Stimulated activated CD4-positive, alpha-beta T cell treated with anti-CD3 and anti-CD28 coated beads, TNF-alpha, amount 100 ng/mL, for 1 hour (primary cell): ENCODE measurements around the gene POLQ.
"Not testable (repeated sequence)": the region's sequence is repeated elsewhere in the genome, so short reads cannot be mapped to it uniquely, and the experiment has no call there.

Experiments used
- DNase-seq, 3 donors: peaks; one replicate each; pipeline ENCODE4 v3.0.0-alpha.2; 2020; ENCODE audit warnings: low read depth in 3 of 3, low spot score in 1 of 3

Gene POLQ

DNA sequence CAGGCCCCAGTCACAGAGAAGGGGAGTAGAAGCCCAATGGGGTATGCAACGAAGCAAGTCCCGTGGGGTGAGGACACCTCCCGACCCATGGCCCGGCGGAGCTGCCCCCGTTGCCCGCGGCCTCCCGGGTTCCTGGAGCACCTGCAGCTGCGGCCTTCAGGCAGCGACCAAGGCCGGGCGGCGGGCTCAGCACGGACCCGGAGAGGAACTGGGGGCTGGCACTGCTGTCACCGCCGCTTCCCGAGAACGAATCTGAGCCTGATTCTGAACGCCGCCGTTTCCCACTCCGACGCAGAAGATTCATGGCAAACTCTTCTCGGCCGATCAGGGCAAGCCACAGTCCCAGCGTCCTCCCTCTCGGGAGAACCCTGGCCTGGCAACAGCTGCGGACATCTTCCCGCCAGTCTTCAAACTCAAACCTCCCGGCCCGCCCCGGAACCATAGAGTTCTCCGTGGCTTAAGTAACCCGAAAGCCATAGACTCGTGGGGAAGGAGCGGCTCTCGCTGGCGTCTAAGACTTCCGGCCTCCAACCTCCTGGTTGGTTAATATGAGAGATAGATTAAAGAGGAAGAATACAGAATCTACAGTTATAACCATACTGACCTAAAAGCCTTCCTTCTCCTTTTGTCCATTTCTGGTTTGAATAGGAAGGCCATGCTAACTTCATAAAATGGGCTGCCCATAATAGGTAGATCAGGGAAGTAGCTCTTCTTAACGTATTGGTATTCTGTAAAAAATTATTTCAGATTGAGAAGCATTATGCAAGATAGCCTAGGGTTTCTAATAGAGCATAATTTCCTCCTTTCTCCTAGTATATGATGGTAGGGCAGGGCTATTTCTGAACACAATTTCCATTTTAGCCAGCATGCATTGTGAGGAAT is at the start of gene POLQ:
Gene POLQ, minus strand, starts transcription at position 415 of the 882 bp plus-strand sequence. Its CDS starts 111 bp downstream, at position 304.
- DNase-seq = peak; percentile 53 to 72 (median 61)

DNA sequence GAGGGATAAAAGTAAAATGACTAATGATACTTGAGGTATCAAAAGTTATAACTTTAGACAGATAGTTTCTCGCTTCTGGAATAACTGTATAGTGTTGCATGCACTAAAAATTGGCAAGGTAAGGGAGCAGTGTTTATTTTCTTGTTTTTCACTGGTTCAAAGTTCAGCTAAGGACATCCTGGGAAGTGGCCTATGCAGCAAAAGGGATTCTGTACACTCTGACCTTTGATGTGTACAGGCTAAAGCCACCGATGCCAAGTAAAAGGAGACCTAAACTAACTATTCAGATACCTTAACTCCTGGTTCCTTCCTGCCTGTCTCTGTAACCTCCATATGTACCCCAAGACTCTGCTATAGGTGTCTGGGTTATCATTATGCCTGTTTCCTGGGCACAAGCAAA is 49.1 kb upstream of the POLQ start:
- DNase-seq = no peak

DNA sequence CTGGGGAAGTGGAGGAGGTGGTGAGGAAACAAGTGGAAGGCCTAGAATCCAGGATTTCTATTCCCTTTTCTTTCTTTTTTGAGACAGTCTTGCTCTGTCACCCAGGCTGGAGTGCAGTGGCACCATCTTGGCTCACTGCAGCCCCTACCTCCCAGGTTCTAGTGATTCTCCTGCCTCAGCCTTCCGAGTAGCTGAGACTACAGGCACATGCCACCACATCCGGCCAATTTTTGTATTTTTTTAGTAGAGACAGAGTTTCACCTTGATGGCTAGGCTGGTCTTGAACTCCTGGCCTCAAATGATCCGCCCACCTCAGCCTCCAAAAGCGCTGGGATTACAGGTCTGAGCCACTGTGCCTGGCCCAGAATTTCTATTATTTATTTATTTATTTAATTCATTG is 48.0 kb upstream of the POLQ start:
- DNase-seq = not testable (repeated sequence)

DNA sequence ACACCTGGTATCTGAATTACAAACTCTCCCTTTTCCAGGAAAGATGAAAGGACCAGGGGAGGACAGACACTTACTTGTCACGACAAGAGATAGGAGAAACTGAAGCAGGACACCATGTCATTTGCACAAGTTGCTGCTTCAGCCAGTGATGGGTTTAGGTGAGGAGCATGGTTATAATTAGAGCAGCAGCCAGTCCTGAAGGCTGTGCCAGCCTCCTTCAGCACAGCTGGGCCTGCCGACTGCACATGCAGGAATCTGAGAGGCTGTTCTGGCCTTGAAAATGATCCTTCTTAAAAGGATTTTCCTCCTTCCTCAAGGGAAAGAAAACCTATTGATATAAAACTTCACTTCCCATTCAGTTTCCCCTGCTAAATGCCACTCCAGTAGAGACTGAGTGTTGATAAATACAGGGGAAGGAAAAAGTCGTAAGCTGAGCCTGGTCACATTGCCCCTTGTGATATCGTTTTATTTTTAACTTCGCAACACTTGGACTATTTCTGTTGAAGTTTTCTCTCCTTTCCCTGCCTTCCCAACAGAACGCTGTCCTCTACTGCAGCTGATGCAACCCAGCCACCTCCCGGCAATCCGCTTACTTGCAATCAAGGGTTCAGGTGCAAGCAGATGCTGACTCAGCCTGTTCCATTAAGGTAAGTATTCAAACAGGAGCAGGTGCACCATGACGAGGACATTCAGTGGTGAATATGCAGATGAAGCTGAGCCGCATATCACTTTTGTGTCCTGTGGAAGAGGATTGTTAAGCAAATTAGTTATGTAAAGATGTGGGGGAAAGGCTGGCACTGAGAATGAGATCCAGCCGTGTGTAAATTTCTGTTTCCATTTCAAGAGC is 47.3 kb upstream of the POLQ start, which contains the start of gene FBXO40:
Gene FBXO40, plus strand, starts transcription at position 524 of the 847 bp plus-strand sequence. CDS start 27,197 bp downstream, outside the sequence.
- no peak for DNase-seq

DNA sequence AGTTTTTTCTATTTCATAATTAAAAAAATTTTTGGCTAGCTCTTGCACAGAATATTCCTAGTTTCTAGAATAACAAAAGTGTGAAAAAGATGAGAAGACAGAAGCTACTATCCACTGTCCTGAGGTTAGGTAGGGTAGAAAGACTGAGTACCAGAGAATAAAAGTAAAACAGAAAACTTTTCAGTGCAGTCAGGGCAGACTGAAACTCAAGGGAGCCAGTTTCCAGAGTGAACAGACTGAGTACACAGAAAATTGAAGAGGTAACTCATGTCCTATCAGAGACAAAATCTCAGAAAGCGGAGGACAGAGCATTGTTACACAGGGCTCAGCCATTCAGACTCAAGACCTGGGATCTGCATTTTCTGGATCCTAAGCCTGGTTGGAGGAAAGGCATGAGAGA is 38.6 kb upstream of the POLQ start:
- no peak for DNase-seq

DNA sequence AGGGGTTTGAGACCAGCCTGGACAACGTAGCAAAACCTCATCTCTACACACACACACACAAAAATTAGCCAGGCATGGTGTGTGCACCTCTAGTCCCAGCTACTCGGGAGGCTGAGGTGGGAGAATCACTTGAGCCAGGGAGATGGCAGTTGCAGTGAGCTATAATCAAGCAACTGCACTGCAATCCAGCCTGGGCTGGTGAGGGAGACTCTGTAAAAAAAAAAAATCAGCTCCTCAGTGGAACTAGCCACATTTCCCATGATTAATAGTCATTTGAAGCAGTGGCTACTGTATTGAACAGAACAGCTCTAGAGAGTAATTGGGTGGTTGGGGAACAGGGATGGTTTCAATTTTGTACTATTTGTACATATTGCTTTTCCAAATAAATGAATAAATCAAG is 35.9 kb upstream of the POLQ start:
- no peak for DNase-seq

DNA sequence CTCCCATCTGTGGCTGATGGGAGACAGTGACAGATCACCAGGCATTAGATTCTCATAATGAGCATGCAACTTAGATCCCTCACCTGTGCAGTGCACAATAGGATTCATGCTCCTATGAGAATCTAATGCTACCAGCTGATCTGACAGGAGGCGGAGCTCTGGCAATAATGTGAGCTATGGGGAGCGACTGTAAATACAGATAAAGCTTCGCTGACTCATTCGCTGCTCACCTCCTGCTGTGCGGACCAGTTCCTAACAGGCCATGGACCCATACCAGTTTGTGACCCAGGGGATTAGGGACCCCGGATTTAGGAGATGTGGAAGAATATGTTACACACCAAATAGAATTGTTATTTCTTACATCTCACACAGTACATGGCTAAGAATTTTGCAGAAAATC is 28.7 kb upstream of the POLQ start:
- DNase-seq = no peak

DNA sequence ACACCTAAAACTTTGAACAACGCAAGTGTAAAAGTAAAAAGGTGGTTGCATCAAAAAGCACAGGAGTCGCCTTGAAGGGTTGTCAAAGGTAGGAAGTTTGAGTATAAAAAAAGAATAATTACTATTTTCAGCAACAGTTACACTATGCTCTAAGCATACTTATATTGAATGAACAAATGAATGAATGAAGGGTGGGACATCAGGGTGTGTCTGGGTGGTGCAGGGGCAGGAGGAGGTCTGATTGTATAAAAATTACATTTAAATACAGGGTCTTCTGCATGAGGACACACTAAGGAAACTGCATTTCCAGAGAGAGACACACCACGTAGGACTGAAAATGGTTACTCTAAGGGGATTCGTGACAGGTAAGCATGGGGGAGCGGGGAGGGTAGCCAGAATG is 21.9 kb upstream of the POLQ start, which contains the start of gene ARGFX:
Gene ARGFX, plus strand, starts transcription at position 301 of the 400 bp plus-strand sequence. CDS start 2,765 bp downstream, outside the sequence.
- DNase-seq = no peak

DNA sequence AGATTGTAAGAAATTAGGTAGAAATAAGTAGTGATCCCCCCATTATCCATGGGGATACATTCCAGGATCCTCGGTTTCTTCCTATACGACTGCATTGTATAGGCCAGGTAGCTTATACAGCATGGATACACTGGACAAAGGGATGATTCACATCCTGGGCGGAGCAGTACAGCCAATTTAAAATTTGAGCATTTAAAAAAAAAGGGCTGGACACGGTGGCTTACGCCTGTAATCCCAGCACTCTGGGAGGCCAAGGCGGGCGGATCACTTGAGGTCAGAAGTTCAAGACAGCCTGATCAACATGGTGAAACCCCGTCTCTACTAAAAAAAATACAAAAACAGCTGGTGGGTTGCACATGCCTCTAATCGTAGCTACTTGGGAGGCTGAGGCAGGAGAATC is 21.0 kb upstream of the POLQ start:
- no peak for DNase-seq

DNA sequence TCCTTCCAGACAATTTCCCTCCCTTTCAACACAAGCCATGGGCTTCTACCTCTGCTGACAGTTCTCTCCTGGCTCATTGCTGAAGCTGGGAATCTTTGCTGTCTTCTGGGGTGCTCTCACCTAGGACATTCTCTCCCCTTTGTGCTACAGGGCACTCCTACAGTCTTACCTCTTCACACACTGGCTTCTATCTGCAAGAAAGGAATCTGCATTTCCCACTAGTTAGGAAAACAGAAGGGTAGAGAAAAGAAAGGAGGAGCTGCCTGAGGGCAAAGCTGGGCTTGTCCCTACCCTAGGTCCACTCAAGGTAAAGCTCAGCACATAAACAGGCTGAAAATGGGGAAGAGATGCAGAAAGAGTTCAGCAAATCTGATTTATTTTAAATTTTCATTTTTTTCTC is 16.4 kb upstream of the POLQ start:
- no peak for DNase-seq

DNA sequence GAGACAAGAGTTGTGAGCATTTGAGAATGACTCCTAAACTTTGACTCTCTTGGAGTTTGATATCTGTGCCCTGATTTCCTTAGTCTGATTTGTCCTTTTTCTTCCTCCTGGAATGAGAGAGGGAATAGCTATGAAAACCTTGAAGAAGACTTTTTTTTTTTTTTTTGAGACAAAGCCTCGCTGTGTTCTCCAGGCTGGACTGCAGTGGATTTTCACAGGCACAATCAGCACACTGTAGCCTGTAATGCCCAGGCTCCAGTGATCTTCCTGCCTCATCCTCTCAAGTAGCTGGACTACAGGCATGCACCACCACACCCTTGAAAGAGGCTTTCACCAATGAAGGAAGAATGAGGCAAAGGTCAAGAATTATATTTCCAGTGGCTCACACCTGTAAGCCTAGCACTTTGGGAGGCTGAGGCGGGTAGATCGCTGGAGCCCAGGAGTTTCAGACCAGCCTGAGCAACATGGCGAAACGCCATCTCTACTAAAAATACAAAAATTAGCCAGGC is 11.7 kb upstream of the POLQ start:
- no peak for DNase-seq

DNA sequence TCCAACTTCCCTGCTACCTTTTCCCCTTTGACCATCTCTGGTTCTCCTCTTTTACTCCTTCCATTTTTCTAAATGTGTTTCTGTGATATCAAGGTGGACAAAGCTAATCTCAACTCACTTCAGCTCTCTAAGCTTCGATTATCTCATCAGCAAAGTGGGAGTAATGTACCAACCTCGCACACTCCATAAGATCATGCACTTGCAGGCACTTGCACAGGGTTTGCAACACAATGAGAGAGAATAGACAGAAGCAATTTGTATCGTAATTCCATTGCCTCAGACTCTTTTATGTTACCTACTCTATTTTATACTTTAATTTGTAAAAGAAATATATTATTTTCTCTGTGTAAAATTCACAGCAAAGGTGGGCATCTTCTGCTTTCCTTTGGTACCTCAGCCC is 7.0 kb upstream of the POLQ start:
- no peak for DNase-seq

DNA sequence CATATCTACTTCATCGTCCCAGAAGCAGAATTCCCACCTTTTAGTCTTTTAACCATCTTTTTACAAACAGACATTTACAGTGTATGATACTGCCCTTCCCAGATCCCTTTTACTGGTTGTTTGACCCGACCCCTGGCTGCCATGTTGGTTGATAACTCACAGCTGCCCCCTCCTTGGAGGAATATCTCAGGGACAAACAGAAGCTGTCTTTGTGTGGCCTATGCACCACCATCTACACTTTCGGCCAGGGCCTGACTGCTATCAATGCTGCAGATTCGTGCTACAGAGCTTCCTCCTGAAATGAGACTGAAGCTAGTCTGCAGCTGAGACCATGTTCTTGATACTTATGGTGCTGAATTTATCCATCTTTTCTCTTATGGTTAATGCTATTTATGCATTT is 6.6 kb upstream of the POLQ start:
- no peak for DNase-seq

DNA sequence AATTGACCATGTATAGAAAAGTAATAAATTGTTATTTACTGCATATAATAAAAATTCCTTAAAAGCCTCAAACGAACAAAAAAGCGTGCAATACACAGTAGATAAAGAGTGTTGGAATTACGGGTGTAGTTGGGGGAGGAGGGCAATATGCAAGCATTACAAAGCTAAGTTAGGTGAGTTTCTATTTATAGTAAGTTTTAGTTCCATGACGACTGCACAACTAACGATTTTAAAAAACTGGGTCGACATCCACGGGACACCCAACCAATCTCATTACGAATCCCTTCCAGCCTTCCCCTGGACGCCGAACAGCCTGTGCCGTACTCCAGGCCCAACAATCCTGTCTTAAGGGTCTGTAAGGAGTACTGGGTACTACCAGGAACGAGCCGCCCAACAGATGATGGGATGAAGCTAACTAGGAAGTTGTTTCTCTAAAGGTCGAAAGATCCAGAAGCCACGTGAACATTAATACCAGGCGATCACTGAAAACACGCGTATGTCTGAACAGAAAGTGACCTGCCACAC is 677 bp downstream of the POLQ start:
- no peak for DNase-seq

DNA sequence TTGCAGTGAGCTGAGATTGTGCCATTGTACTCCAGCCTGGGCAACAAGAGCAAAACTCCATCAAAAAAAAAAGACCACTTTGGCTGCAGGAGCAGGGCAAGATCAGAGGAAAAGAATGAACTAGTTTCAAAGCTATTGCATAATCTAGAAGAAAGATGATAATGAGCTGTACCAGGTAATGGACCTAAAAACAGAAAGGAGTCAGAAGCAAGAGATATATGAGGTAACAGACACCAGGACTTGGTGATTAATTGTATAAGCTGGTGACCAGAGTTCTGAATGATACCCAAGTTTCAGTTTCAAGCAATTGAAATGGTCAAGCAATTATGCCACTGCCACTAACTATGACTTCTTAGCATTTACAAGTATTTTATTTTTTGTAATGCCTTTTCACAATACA is 2.9 kb downstream of the POLQ start:
- DNase-seq = no peak

DNA sequence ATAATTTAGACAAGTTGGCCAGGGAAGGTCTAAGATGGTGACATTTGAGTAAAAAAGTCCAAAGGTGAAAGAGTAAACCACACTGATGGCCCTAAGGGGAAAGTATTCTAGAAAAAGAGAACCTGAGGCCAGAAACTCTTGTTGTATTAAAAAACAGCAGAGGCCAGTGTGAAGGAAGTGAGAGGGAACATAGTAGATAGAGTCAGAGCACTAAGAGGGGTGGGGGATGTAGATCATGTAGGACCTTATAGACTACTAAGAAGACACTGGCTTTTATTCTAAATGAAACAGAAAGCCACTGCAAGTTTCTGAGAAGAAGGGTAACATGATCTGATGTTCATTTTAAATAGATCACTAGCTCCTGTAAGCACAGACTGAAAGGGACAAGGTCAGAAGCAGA is 14.5 kb downstream of the POLQ start:
- no peak for DNase-seq

DNA sequence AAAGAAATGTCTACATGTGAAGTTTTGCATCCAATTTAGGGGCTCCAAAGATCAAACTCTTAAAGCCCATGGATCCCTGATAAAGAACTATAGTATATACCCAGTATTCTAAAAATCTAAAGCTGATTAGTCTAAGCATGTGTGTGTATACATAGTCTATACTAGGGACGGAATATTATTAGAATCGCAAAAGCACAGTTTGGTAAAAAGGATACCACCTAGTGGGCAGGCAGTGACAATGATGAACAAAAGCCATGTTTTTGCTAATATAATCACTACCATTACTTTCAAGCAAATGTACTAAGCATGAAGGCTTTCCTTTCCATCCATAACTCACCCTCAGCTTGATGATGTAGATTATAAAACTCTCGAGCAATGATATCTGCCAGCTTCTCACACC is 16.5 kb downstream of the POLQ start:
- DNase-seq = no peak

DNA sequence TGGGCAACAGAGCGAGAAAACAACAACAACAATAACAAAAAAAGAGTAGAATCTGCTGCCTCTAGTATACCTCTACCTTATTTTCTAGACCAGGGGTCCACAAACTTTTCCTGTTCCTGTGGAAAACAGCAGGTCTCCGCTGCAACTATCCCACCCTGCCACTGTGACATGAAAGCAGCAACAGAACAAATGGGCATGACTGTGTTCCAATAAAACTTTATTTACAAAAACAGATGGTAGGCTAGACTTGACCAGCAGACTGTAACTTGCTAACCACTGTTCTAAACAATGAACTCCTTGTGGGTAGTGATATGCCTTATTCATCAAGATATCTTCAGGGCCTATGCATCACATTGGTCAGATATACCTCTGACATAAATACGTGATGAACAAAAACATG is 25.3 kb downstream of the POLQ start:
- DNase-seq = no peak

DNA sequence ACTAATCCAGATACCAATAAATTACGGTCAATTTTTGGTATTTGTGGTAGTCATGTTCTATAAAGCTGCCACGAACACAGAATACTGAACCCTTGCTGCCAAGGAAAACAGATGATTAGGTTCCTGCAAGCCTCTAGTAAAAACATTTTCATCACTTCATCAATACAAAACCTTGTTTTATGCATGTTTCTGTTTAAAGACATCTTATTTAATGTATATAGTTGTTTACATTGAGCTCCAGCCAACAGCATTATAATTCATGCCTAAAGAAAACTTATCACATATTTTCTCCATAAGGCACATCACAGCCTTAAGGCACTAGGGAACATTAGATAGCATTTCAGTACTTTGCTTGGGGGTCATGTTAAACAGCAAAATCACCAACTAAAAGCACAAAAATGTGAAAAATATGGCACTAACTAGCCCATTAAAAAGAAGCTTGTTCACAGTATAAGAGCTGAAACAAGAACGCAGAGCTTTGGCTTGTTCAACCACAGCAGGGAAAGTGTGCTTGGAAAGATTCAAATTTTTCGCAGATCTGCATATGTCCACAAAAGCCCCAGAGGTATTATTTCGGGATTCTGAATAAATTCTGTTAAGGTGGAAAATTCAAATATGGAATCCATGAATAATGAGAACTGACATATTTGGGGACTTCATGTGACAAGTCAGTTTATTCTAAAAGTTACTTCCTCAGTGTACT is 27.7 kb downstream of the POLQ start:
- no peak for DNase-seq

DNA sequence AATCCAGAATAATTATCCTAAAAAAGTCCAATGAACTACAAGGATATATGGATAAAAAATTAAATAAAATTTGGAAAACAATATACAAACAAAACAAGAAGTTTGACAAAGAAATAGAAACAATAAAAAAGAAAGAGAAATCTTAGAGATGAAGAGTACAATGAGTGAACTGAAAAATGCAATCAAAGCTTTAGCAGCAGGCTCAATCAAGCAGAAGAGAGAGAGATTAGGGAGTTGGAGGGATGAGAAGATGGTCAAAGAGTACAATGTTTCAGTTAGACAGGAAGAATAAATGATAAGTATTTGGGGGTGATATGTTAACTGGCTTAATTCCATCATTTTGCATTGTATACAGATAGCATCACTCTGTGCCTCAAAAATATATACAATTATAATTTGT is 29.9 kb downstream of the POLQ start:
- no peak for DNase-seq

DNA sequence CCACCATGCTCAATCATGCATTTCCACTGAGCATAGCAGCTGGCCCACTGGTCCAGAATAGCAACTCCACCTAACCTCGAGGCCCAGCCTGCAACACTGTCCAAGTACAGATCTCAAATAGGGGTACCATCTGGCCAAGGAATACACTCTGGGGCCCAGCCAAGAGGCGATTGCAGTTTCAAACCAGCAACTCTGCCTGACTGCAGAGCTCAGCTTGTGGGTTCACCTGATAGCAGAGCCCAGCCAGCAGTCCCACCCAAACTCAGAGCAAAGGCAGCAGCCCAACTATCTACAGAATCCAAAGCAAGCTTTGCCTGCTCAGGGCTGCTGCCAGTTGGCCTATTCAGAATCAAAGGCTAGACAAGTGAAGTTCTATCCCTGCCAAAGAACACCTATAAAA is 30.5 kb downstream of the POLQ start:
- DNase-seq = no peak
